GM19035 (cell line): ENCODE results near the gene SPI1.

Experiments
- ATAC-seq: cut with Tn5 transposase; IDR thresholded peaks from one replicate; pipeline ENCODE4 v1.9.1; 2021; ENCODE audit not compliant: unreplicated experiment

SPI1 gene

DNA sequence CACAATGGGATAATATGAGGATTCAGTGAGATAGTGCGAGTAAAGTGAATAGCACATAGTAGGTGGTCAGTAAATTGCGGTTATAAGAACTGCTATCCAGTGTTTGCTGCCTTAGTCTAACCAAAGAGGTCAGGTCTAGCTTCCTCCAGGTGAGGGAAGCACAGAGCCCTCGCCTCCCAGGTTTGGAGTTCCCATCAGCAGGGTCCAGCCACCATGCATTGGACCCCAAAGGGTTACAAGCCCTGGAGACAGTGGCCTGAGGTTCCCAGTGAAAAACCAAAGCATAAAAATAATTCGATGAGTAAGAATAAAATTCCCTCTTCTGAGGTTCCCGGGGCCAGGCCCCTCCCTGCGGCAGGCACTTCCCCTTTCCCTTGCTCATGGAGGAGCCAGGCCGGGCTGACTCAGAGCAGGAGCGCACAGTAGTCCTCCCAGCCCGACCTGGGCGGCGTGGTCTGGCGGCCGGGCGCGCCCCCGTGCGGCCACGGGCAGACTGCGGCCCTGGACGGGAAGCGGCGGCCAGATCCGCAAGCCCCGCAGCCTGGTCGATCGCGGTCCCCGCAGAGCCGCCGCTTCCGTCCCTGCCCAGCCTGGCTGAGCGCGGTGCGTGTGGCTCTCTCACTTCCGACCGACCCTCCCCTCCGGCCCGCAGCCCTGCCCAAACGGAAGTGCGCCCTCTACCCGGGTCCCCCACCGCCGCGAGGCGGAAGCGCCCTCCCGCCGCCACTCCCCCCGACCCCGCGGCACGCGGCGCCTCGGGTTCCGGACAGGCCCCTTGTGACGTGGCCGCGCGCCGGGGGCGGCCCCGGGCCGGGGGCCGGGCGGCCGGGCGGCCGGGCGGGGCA is 29.6 kb upstream of the SPI1 start, which contains the start of gene SLC39A13:
Gene SLC39A13 (plus strand): TSS at position 845 of the 845 bp plus-strand sequence. CDS start 1,505 bp downstream, outside the sequence.
- ATAC-seq = peak; percentile 82

DNA sequence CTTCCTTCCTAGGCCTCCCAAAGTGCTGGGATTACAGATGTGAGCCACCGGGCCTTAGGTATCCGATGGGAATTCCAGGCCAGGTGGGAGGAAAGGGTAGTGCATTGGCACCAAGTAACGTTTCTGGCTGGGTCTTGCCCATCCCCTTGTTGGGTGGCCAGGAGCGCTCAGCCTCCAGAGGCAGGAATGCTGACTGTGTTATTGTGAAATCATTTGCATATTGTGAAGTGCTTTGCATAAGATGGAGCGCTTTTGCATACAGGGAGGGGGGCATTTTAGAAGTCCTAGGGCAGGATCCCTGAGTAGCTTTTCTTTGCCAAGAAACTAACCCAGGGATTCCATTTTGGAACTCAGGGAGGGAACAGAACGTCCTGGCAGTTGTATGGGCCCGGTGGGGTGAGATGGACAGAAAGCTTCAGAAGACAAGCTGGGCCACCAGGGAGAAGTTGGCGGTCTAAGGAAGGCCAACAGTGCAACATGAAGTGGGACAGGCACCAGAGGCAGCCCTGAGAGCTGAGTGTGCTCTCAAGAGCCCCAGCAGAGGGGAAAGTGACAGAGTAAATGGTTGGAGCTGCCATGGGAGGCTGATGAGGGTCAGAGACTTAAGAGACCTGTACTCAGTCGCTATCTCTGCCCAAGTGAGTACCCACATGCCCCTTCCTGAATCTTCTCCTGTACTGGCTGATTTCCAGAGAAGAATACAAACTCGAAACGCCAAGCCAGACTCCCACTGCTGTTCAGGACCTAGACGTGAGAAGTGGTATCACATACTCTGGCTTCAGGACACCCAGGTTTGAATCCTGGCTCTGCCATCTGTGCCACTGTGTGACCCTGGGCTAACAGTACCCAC is 28.8 kb upstream of the SPI1 start:
- no peak for ATAC-seq

DNA sequence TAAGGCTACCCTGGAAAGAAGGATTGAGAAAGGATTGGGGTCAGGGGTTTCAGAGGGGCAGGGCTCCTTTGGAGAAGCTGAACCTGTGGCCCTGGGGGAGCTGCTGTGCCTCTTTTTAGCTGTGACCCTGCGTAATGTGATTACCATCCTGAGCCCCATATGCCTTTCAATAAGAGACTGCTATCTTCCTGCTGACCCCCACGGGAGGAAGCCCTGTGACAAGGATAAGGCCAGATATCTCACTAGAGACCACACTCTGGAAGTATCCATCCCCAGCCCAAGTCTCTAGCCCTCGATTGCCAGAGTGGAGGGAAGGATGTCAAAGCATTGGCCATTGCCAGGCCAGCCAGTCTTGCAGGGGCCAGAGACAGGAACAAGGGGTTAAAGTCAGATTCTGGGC is 25.2 kb upstream of the SPI1 start:
- ATAC-seq = no peak

DNA sequence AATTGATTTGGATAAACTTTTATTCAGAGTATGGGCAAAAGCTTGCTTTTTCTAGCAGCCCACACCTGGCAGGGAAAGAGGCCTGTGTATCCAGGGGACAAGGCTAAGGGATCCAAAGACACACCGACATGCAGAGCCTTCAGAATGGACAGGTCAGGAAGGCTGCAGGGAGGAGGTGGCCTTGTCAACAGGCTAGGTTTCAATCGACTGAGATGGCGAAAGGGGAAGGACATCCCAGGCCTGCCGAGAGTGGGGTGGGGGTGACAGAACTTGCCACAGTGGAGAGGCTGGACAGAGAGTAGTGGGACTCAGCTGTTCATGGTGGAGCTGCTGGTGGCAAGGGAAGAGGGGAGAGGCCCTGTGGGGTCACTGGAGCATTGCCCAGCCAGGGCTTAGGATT is 24.8 kb upstream of the SPI1 start:
- no peak for ATAC-seq

GRCh38 chr11:47400768-47401279 is 22.5 kb upstream of the SPI1 start:
- peak; percentile 65 for ATAC-seq

DNA sequence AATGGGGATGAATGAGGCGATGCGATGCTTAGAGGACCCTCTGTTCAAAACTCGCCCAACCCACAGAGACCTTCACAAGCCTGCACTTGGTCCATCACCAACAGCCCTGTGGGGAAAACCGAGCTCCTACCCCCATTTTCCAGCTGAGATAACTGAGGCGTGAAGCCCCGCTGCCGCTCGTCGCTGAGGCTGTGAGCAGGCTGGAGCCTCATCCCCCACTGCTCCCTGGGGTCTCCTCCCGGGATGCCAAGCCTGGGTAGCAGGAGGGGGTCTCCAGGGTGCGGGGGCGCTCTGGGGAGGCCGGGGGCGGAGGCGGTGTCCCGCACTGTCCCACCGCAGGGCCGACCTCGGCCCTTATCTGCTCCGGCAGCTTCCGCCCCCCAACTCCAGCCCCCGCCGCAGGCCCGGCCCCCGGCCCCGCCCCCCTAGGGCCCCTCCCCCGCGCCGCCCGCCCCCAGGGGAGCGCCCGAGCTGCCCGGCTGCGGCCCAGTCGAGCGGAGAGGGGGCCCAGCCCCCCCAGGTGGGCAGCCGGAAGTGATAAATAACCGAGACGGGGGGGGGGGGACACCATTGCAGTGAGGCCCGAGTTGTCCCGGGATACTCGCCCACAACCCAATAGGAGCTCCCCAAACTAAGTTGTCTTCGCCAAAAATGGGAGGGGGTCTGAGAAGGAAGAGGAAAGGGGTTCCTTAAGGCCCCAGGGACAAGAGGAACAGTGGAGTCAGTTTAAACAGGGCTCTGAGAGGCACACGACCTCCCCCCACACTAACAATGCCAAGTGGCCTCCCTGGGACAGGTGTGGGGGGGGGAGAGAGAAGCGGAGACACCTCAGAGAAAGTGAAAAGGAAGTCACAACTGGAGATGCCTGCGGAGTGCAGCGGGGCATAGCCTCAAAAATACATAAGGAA is 21.8 kb upstream of the SPI1 start:
- peak; percentile 56 for ATAC-seq

GRCh38 chr11:47398551-47398950 is 20.2 kb upstream of the SPI1 start:
- no peak for ATAC-seq

- ATAC-seq = no peak
Measured at GRCh38 chr11:47398011-47398410, 19.7 kb upstream of the SPI1 start.

DNA sequence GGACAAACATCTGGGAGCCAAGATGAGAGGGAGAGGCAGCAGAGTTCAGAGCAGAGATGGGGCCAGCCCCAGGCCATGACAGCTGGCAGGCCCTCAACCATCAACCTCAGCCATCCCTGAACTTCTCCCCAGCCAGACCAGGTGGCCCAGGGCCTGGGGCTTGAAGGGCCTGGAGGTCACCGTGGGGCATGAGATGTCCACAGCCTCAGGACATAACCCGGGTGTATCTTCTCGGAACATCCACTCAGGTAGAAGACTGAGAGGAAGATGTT is 17.6 kb upstream of the SPI1 start:
- ATAC-seq = no peak

DNA sequence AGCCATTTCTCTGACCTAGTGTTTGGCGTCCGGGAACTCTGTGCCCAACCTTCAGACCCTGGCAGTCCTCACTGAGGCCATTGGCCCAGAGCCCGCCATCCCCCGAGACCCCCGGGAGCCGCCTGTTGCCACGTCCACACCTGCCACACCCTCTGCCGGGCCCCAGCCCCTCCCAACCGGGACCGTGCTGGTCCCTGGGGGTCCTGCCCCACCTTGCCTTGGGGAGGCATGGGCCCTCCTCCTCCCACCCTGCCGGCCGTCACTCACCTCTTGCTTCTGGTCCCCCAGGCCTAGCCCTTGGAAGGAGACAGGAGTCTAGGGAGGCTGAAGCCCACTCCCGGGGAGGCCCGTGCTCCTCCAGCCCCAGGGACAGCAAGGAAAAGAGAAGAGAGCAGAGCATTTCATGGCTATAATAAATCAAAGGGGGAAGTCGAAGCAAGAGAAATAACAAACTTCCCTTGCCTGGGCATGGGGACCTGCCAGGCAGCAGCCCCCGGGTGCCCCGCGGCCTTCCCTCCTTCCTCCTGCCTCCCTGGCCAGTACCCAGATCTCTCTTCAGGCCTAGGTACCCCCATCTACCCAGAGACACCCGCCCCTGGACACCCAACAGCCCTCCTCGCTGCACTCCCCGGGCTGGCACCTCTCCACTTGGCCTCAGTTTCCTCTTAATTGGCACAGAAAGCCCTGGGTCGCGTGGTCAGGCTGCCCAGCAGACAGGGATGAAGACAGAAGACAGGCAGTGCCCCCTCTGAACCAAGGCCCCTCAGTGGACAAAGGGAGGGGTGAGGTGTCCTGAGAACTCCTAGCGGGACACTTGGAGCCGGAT is 17.1 kb upstream of the SPI1 start:
- no peak for ATAC-seq

DNA sequence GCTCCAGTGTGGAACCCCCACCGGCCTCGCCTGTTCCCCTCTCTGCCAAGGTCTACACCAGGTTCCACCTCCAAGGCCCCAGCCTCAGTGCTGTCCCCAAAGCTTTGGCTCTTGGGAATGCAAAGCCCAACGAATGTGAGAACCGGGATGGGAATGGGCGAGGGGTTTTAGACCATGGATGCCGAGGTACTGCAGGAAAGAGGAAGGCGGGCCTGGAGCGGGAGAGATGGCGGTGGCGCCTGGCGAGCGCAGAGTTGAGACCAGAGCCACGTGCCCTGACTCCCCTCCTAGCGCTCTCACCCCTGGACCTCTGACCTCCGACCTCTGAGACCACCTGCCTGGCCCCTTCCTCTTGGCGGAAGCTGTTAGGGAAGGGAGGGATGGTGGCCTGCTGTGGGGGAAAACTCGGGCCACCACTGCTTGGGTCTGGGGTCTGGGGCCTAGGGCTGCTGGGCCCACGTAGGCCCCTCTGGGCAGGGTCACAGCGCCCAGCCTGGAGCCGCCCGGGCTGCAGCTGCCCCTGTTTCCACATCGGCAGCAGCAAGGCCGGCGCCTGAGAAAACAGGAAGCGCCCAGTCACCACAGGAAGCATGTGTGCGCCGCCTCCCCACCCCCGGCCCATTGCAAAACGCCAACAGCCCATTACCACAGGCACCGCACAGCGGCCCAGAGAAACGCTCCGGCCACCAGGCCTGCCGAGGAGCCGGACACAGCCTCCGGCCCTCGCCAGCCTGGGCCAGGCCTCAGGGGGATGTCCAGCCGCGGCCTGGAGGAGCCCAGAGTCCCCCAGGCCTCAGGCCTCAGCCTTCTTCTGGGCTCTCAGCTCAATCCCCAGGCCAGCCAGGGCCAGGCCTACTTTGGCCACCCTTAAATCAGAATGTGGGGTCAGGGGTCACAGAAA is 16.2 kb upstream of the SPI1 start:
- peak; percentile 56 for ATAC-seq

GRCh38 chr11:47394050-47394321 is 15.6 kb upstream of the SPI1 start:
- no peak for ATAC-seq

DNA sequence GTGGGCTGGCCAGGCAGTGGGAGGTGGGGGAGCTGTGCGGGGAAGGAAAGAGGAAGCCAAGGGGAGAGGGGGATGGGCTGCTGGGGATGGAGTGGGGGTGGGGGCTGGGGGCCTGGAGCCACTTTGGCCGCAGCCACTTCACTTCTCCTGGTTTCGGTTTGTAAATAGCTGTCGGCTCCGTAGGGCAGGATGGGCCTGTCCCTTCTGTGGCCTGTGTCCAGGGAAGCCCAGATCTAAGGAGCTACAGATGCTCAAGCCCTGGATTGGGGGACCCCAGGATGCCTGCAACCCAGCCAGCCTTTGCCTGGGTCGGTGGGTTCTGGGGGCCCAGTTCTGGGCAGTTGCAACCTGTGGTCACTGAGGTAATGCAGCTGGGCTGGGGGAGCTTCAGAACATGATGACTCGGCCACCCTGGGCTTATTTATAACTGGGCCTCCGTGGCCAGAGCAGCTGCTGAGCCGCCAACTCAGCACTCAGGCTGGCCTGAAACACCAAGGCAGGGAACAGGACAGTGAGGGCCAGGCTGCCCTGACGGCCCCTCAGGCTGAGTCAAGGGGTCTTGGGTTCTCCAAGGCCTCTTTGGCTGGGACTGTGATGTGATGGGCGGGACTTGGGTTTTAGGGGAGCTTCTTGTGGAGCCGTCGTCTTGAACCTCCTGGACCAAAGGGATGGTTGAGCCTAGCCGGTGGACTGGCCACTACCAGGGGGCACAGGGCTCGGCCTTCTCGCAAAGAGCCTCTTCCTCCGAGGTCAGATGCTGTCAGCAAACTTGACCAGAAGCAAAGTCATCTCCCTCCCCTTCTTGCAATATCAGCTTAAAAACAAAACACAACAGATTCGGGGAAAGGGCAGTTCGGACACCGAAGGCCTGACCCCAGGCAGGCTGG is 15.1 kb upstream of the SPI1 start:
- ATAC-seq = no peak

- no peak for ATAC-seq
Measured at GRCh38 chr11:47392546-47393162, 14.3 kb upstream of the SPI1 start.

GRCh38 chr11:47391711-47392432 is 13.5 kb upstream of the SPI1 start:
- ATAC-seq = no peak

DNA sequence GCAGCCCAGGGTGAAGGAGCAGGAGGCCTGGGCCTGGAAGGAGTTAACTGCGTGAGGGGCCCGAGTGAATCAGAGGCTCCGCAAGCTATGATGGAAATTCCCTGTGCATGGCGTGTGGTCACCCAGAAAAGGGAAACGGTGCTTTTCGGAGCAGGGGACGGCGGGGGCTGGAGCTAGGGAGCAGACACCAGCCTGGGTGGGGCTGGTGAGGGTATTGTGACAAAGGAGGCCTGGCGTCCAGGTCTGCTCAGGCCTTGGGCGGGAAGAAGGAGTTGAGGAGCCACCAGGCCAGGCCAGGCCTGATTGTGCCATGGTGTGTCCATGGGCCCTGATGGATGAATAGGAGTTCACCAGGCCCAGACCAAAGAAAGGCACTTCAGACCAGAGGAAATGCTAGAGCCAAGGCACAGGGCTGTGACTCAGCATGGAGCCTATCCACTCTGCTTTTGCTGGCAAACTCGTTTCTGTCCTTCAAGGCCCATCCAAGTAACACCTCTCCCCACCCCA is 12.8 kb upstream of the SPI1 start:
- no peak for ATAC-seq

DNA sequence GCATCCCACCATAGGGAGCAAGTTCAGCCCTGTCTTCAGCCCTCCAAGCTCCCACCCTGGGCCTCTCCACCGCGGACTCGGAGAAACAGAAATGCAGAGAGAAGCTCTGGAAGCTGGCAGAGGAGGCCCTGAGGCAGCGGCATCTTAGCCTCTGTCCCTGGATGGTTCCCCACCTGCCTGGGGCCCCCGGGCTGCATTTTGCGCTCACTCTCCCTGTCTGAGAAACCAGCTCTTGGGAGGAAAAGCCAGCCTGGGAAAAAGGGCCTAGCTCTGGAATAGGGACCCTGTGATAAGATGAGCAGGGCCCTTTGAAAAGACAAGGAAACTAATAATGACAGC is 12.0 kb upstream of the SPI1 start:
- no peak for ATAC-seq
